GM19372 (cell line): ENCODE data around the gene CCDC33.

ENCODE experiments used
- ATAC-seq: cut with Tn5 transposase; IDR thresholded peaks from one replicate; pipeline ENCODE4 v1.9.1; 2021; ENCODE audit warnings: mild to moderate bottlenecking, low read depth, moderate library complexity; ENCODE audit not compliant: unreplicated experiment

Gene CCDC33

GRCh38 chr15:74257105-74257504 lies 21.0 kb downstream of the CCDC33 start:
- no peak for ATAC-seq

- ATAC-seq = no peak
Measured at GRCh38 chr15:74257623-74258022, 21.5 kb downstream of the CCDC33 start.

- no peak for ATAC-seq
Measured at GRCh38 chr15:74258456-74259291, 22.5 kb downstream of the CCDC33 start.

- ATAC-seq = no peak
Measured at GRCh38 chr15:74259292-74259648, 23.1 kb downstream of the CCDC33 start.

- ATAC-seq = no peak
Measured at GRCh38 chr15:74259821-74260607, 23.9 kb downstream of the CCDC33 start.

- no peak for ATAC-seq
Measured at GRCh38 chr15:74261041-74261440, 24.9 kb downstream of the CCDC33 start.

- ATAC-seq = no peak
Measured at GRCh38 chr15:74261685-74262084, 25.6 kb downstream of the CCDC33 start.

GRCh38 chr15:74262151-74262550 lies 26.0 kb downstream of the CCDC33 start:
- ATAC-seq = no peak

- ATAC-seq = no peak
Measured at GRCh38 chr15:74262625-74263024, 26.5 kb downstream of the CCDC33 start.

- no peak for ATAC-seq
Measured at GRCh38 chr15:74263466-74263865, 27.3 kb downstream of the CCDC33 start.

GRCh38 chr15:74264081-74264501 lies 28.0 kb downstream of the CCDC33 start:
- ATAC-seq = no peak

- no peak for ATAC-seq
Measured at GRCh38 chr15:74265046-74265639, 29.0 kb downstream of the CCDC33 start.

GRCh38 chr15:74268020-74268419 lies 31.9 kb downstream of the CCDC33 start:
- ATAC-seq = no peak

GRCh38 chr15:74269362-74270035 lies 33.4 kb downstream of the CCDC33 start:
- no peak for ATAC-seq

- no peak for ATAC-seq
Measured at GRCh38 chr15:74270155-74270554, 34.0 kb downstream of the CCDC33 start.

- ATAC-seq = no peak
Measured at GRCh38 chr15:74270854-74271520, 34.9 kb downstream of the CCDC33 start.

GRCh38 chr15:74272812-74273211 lies 36.7 kb downstream of the CCDC33 start:
- ATAC-seq = no peak

- no peak for ATAC-seq
Measured at GRCh38 chr15:74274470-74275038, 38.4 kb downstream of the CCDC33 start.

- ATAC-seq = no peak
Measured at GRCh38 chr15:74275957-74276356, 39.8 kb downstream of the CCDC33 start.

GRCh38 chr15:74276560-74276959 lies 40.4 kb downstream of the CCDC33 start:
- no peak for ATAC-seq
